Activated B cell treated with CpG ODN at 0.5 μM for 24 hours (primary cell): ENCODE measurements around the gene FIP1L1. TPM values are rescaled to one million over a fixed set of nuclear protein-coding genes. Genes with fewer than 3 reads are reported as not detected.

Experiments used
- ATAC-seq: fragments of 200-7000 bp; cut with Tn5 transposase; one replicate; pipeline ENCODE4 v1.10.0; 2021; ENCODE audit warnings: low read depth, mild to moderate bottlenecking, moderate library complexity
- CTCF ChIA-PET: fragments of 350-600 bp; sonication (Branson Sonifier 250); formaldehyde crosslinking; loops from one replicate; lab custom pipeline; 2021; ENCODE audit warnings: antibody characterized with exemption; lab: Charles Lee
- POLR2A ChIA-PET: fragments of 350-600 bp; sonication (Branson Sonifier 250); formaldehyde crosslinking; loops from one replicate; lab custom pipeline; 2021; ENCODE audit warnings: antibody characterized with exemption; lab: Charles Lee
- DNase-seq: peaks from one replicate; pipeline ENCODE4 v3.0.0; 2022
- H3K27ac Mint-ChIP-seq: one replicate; pipeline ENCODE4 v1.8.0; 2020; ENCODE audit warnings: mixed read lengths
- H3K27me3 Mint-ChIP-seq: one replicate; pipeline ENCODE4 v1.8.0; 2021; ENCODE audit warnings: mixed read lengths
- H3K36me3 Mint-ChIP-seq: one replicate; pipeline ENCODE4 v1.8.0; 2021; ENCODE audit warnings: low read depth, mixed read lengths
- H3K4me1 Mint-ChIP-seq: one replicate; pipeline ENCODE4 v1.8.0; 2021; ENCODE audit warnings: mixed read lengths
- H3K4me3 Mint-ChIP-seq: one replicate; pipeline ENCODE4 v1.8.0; 2020; ENCODE audit warnings: mild to moderate bottlenecking, mixed read lengths
- H3K9me3 Mint-ChIP-seq: one replicate; pipeline ENCODE4 v1.8.0; 2020; ENCODE audit warnings: mixed read lengths
- intact Hi-C: fragments of 100-400 bp; cut with micrococcal nuclease; formaldehyde crosslinking; loops from one replicate; pipeline ENCODE4 v1.15.1; 2024
- total RNA-seq: library from RNA; stranded (reverse); gene quantifications from 2 replicates; pipeline ENCODE4 v1.2.3, GENCODE V29; 2022
- TF ChIP-seq, protein P1 (sequence below): fragments of 200-600 bp; IDR thresholded peaks from one replicate; pipeline ENCODE4 v1.8.0; 2022; ENCODE audit warnings: antibody characterized with exemption, mild to moderate bottlenecking

Gene FIP1L1
- total RNA-seq, 1 donor from 2014 or later, result 80.1 TPM

DNA sequence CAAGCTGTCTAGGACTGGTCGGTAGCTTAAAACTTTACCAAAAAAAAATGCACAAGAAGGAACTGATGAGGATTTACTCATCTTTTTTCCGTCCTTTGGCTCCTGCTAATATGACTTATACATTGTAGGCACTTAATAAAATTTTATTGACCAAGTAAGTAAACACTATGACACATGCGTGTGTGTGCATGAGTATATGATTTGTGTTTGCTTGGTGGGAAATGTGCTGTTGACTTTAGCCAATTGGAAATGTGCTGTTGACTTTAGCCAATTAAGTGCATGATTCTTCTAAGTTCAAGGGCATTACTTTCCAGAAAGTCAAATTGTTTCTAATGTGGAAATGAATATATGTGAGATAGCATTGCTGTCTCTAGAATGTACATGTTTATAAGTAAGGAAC is 78.3 kb downstream of the FIP1L1 start:
- Mint-ChIP-seq H3K27me3 (no peaks in the 10 kb centered on the region), H3K4me3 (no peak overlapping the region), H3K36me3 (peaks cover 85% of the 10 kb centered on the region), H3K4me1 (no peaks in the 10 kb centered on the region), H3K9me3 (no peaks in the 10 kb centered on the region), H3K27ac (no peak overlapping the region)
- no peak for DNase-seq
- ATAC-seq, result no peak
- ChIA-PET CTCF (no interaction called here), POLR2A (no interaction called here)
- intact Hi-C loops, result loop anchor here (2.0 kb wide), 1 partner anchor 13 kb away; no protein-coding TSS in a partner anchor
- TF ChIP-seq, protein P1, sequence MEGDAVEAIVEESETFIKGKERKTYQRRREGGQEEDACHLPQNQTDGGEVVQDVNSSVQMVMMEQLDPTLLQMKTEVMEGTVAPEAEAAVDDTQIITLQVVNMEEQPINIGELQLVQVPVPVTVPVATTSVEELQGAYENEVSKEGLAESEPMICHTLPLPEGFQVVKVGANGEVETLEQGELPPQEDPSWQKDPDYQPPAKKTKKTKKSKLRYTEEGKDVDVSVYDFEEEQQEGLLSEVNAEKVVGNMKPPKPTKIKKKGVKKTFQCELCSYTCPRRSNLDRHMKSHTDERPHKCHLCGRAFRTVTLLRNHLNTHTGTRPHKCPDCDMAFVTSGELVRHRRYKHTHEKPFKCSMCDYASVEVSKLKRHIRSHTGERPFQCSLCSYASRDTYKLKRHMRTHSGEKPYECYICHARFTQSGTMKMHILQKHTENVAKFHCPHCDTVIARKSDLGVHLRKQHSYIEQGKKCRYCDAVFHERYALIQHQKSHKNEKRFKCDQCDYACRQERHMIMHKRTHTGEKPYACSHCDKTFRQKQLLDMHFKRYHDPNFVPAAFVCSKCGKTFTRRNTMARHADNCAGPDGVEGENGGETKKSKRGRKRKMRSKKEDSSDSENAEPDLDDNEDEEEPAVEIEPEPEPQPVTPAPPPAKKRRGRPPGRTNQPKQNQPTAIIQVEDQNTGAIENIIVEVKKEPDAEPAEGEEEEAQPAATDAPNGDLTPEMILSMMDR, result no peak

DNA sequence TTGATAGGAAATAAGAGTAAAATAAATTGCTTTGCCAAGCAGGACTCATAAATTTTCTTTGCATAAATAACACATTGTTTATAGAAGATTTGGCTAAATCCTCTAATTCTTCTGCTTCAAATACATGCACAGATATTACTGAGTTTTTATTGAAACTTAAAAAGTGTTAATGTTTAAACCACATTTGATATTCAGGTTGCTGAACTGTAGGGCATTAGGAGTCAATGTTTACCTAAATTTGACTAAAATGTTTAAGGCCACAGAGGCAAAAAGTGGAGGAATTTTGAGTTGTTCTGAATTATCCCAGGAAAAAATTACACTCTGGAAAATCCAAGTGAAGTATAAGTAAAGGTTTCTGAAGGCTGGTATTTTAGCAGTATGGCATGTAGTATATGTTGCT is 78.7 kb downstream of the FIP1L1 start:
- no peak for ATAC-seq
- ChIA-PET CTCF (no interaction called here), POLR2A (no interaction called here)
- Mint-ChIP-seq H3K4me1 (no peaks in the 10 kb centered on the region), H3K36me3 (peaks cover 85% of the 10 kb centered on the region), H3K27me3 (no peaks in the 10 kb centered on the region), H3K27ac (no peak overlapping the region), H3K9me3 (no peaks in the 10 kb centered on the region), H3K4me3 (no peak overlapping the region)
- TF ChIP-seq, protein P1, result no peak
- DNase-seq, result no peak
- intact Hi-C loops, result loop anchor here (2.0 kb wide), 1 partner anchor 13 kb away; no protein-coding TSS in a partner anchor

DNA sequence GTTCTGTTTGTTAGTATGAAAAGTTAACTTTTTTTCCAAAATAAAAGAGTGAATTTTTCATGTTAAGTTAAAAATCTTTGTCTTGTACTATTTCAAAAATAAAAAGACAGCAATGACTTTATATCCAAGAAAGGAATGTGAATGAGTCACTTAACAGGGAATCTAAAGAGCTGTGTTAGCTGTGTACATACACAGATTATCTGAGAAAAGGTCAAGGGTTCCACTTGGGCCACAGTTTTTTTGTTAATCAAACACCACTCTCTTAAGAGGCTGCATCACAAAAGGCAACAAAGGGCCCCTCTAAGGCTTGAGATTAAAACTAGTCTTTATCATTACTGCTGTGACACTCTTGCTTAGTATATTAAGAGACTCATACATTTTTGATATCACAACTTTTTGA is 82.1 kb downstream of the FIP1L1 start:
- H3K27ac Mint-ChIP-seq, result no peak overlapping the region
- TF ChIP-seq, protein P1, result no peak
- no peaks in the 10 kb centered on the region for H3K27me3 Mint-ChIP-seq
- H3K36me3 Mint-ChIP-seq, result peaks cover 75% of the 10 kb centered on the region
- ChIA-PET POLR2A (interaction anchor here (0.7 kb wide), 1 partner anchor 773 kb away, joined by 6 read pairs; no protein-coding TSS in a partner anchor), CTCF (no interaction called here)
- H3K4me1 Mint-ChIP-seq, result no peaks in the 10 kb centered on the region
- intact Hi-C loops, result no loop called here
- no peak overlapping the region for H3K4me3 Mint-ChIP-seq
- DNase-seq (no peak), ATAC-seq (no peak)
- H3K9me3 Mint-ChIP-seq, result no peaks in the 10 kb centered on the region

DNA sequence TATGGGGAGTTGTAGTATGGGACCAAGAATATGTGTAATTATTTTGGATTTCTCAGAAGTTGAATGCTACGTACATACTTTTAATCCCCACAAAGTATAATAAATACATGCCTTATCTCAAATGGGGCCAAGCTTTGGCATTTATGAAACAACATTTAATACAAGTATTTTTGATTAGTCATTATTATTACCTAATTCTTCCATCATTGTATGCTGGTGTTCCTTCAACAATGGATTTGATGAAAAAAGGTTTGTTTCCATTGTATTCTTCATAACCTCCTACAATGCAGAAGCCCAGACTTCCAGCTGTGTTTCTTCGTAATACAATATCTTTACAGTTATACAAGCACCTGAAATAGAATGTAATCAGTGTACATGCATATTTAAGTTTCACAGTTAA is 83.8 kb downstream of the FIP1L1 start:
- POLR2A ChIA-PET, result no interaction called here
- Mint-ChIP-seq H3K27me3 (no peaks in the 10 kb centered on the region), H3K4me3 (no peak overlapping the region), H3K36me3 (peaks cover 58% of the 10 kb centered on the region), H3K4me1 (no peaks in the 10 kb centered on the region), H3K27ac (no peak overlapping the region), H3K9me3 (no peaks in the 10 kb centered on the region)
- DNase-seq (no peak), ATAC-seq (no peak)
- TF ChIP-seq, protein P1, result no peak
- intact Hi-C loops, result no loop called here
- CTCF ChIA-PET, result no interaction called here

DNA sequence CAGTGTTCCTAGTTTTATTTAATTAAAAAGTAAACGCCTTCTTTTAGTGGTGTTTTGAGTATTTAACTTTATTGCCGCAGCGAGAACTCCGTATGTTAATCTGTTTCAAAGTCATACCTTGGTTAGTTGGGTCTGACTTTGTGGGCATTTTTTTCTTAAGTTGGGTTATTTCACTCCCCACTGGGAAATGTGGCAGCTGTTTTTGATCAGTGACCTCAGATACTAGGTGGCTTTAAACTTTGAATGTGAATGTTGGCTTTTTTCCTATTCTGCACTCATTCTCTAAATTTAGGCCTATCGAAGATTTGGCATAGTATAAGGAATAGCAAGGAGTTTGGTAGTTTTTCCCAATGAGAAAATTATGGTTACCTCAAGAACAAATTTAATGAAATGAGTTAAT is 85.9 kb downstream of the FIP1L1 start:
- H3K4me1 Mint-ChIP-seq, result no peaks in the 10 kb centered on the region
- intact Hi-C loops, result no loop called here
- CTCF ChIA-PET, result no interaction called here

More for the DNA sequence above, 85.9 kb downstream of the FIP1L1 start:
- DNase-seq, result no peak
- H3K27ac Mint-ChIP-seq, result no peak overlapping the region
- H3K4me3 Mint-ChIP-seq, result no peak overlapping the region
- peaks cover 45% of the 10 kb centered on the region for H3K36me3 Mint-ChIP-seq
- peaks cover 8% of the 10 kb centered on the region for H3K9me3 Mint-ChIP-seq
- POLR2A ChIA-PET, result no interaction called here
- no peaks in the 10 kb centered on the region for H3K27me3 Mint-ChIP-seq
- no peak for ATAC-seq
- TF ChIP-seq, protein P1, result no peak
